PC-3 (cell line): ENCODE results near the gene MALL. TPM values are rescaled to one million over a fixed set of nuclear protein-coding genes. Genes with fewer than 3 reads are reported as not detected.
"Not testable (repeated sequence)": the region's sequence is repeated elsewhere in the genome, so short reads cannot be mapped to it uniquely, and the experiment has no call there.

Experiments used
- ATAC-seq: fragments of 200-7000 bp; cut with Tn5 transposase; 2 replicates; pipeline ENCODE4 v1.9.1; 2020; ENCODE audit warnings: mild to moderate bottlenecking, moderate library complexity
- BruUV-seq: library from RNA; stranded (reverse); fragments of 400-500 nt; replicated peaks from 2 replicates; lab custom pipeline; 2021; lab: Mats Ljungman, UMichigan
- CTCF ChIA-PET: fragments of 300-600 bp; sonication (Branson Sonifier 250); formaldehyde crosslinking; loops from one replicate; lab custom pipeline; 2022; ENCODE audit warnings: antibody characterized with exemption; lab: Charles Lee
- POLR2A ChIA-PET: fragments of 300-600 bp; sonication (Branson Sonifier 250); formaldehyde crosslinking; loops from one replicate; lab custom pipeline; 2022; ENCODE audit warnings: antibody characterized with exemption; ENCODE audit not compliant: unreplicated experiment; lab: Charles Lee
- DNase-seq: peaks from one replicate; pipeline ENCODE4 v3.0.0-alpha.2; 2015
- H2AFZ ChIP-seq: fragments of 300-600 bp; sonication (generic); 2 replicates; pipeline ENCODE4 v1.6.0; 2016; ENCODE audit warnings: antibody characterized with exemption, low read length
- H3F3A ChIP-seq: fragments of 300-600 bp; sonication (generic); one replicate; pipeline ENCODE4 v1.6.0; 2017; ENCODE audit warnings: antibody characterized with exemption, low read length, control low read depth, mild to moderate bottlenecking; ENCODE audit not compliant: unreplicated experiment
- H3K27ac ChIP-seq: fragments of 300-600 bp; sonication (generic); 2 replicates; pipeline ENCODE4 v1.5.1; 2016; ENCODE audit warnings: mild to moderate bottlenecking, low read length
- H3K27me3 ChIP-seq: fragments of 300-600 bp; sonication (generic); 2 replicates; pipeline ENCODE4 v1.6.1; 2016; ENCODE audit warnings: low read length, mixed read lengths
- H3K36me3 ChIP-seq: fragments of 300-600 bp; sonication (generic); 2 replicates; pipeline ENCODE4 v1.6.1; 2016; ENCODE audit warnings: low read depth, mixed run types, low read length, mixed read lengths
- H3K4me1 ChIP-seq: fragments of 300-600 bp; sonication (generic); 2 replicates; pipeline ENCODE4 v1.5.1; 2016; ENCODE audit warnings: low read length; ENCODE audit not compliant: insufficient read depth
- H3K4me2 ChIP-seq: fragments of 300-600 bp; sonication (generic); 2 replicates; pipeline ENCODE4 v1.6.0; 2016; ENCODE audit warnings: low read length
- H3K4me3 ChIP-seq: fragments of 300-600 bp; sonication (generic); 2 replicates; pipeline ENCODE4 v1.5.1; 2016; ENCODE audit warnings: mild to moderate bottlenecking, low read length, mixed read lengths
- H3K79me2 ChIP-seq: fragments of 300-600 bp; sonication (generic); 2 replicates; pipeline ENCODE4 v1.6.1; 2017; ENCODE audit warnings: low read length, mixed read lengths
- H3K9ac ChIP-seq: fragments of 300-600 bp; sonication (generic); 2 replicates; pipeline ENCODE4 v1.6.0; 2016; ENCODE audit warnings: mild to moderate bottlenecking, low read length
- H3K9me2 ChIP-seq: fragments of 300-600 bp; sonication (generic); replicated peaks from 2 replicates; pipeline ENCODE4 v1.6.1; 2016; ENCODE audit warnings: mixed run types, low read length, mixed read lengths
- H3K9me3 ChIP-seq: fragments of 300-600 bp; sonication (generic); 2 replicates; pipeline ENCODE4 v1.6.1; 2016; ENCODE audit warnings: low read length, mixed read lengths
- H4K20me1 ChIP-seq: fragments of 300-600 bp; sonication (generic); 2 replicates; pipeline ENCODE4 v1.6.1; 2016; ENCODE audit warnings: low read length, mixed read lengths
- intact Hi-C: fragments of 100-400 bp; cut with micrococcal nuclease; formaldehyde crosslinking; loops from 2 replicates; pipeline ENCODE4 v1.9.0; 2023
- total RNA-seq: library from RNA; depleted of rRNA; stranded (reverse); fragments of >200 nt; gene quantifications from 2 replicates; pipeline ENCODE4 v1.2.3, GENCODE V29; 2014

The MALL gene
- total RNA-seq, 1 experiment from 2014 or later = 123 TPM

GRCh38 chr2:110090164-110090563, 25.5 kb downstream of the MALL start:
- DNase-seq, H3K4me2 ChIP-seq, BruUV-seq, intact Hi-C loops, H3K27me3 ChIP-seq, H3K4me1 ChIP-seq, POLR2A ChIA-PET, H3K4me3 ChIP-seq, H4K20me1 ChIP-seq, H3K9ac ChIP-seq, H3F3A ChIP-seq, CTCF ChIA-PET, H3K27ac ChIP-seq, H3K9me2 ChIP-seq, H3K9me3 ChIP-seq, H2AFZ ChIP-seq, H3K36me3 ChIP-seq, H3K79me2 ChIP-seq: not testable (repeated sequence)
- peak; percentile 66; the same call in 1 of the 2 replicates for ATAC-seq

- BruUV-seq, H3K79me2 ChIP-seq, H3K9me3 ChIP-seq, CTCF ChIA-PET, H3K9ac ChIP-seq, H3K27ac ChIP-seq, H4K20me1 ChIP-seq, H2AFZ ChIP-seq, H3K4me1 ChIP-seq, DNase-seq, intact Hi-C loops, H3K4me2 ChIP-seq, POLR2A ChIA-PET, H3F3A ChIP-seq, H3K9me2 ChIP-seq, H3K36me3 ChIP-seq, H3K27me3 ChIP-seq, H3K4me3 ChIP-seq: not testable (repeated sequence)
- ATAC-seq = peak; percentile 60
These were observed 31.9 kb downstream of the MALL start for GRCh38 chr2:110083757-110084156.

GRCh38 chr2:110083162-110083561, 32.5 kb downstream of the MALL start:
- ATAC-seq, CTCF ChIA-PET, intact Hi-C loops, H3K27ac ChIP-seq, BruUV-seq, H3K9me2 ChIP-seq, H3K36me3 ChIP-seq, H3K4me1 ChIP-seq, H3F3A ChIP-seq, H3K9me3 ChIP-seq, H4K20me1 ChIP-seq, H2AFZ ChIP-seq, H3K9ac ChIP-seq, H3K27me3 ChIP-seq, H3K4me3 ChIP-seq, H3K79me2 ChIP-seq, H3K4me2 ChIP-seq, DNase-seq, POLR2A ChIA-PET: not testable (repeated sequence)

- H3K27ac ChIP-seq, H3K79me2 ChIP-seq, H3K4me1 ChIP-seq, H3K36me3 ChIP-seq, H3K27me3 ChIP-seq, H3K4me2 ChIP-seq, H4K20me1 ChIP-seq, H2AFZ ChIP-seq, H3F3A ChIP-seq, H3K9me3 ChIP-seq, H3K4me3 ChIP-seq, DNase-seq, intact Hi-C loops, ATAC-seq, CTCF ChIA-PET, H3K9me2 ChIP-seq, POLR2A ChIA-PET, BruUV-seq, H3K9ac ChIP-seq: not testable (repeated sequence)
These were observed 37.5 kb downstream of the MALL start for GRCh38 chr2:110078104-110078503.

GRCh38 chr2:110075896-110076295, 39.7 kb downstream of the MALL start:
- H3K36me3 ChIP-seq, H3K4me2 ChIP-seq, CTCF ChIA-PET, H3F3A ChIP-seq, H3K4me1 ChIP-seq, intact Hi-C loops, H3K9ac ChIP-seq, H3K4me3 ChIP-seq, H4K20me1 ChIP-seq, ATAC-seq, H2AFZ ChIP-seq, H3K9me3 ChIP-seq, H3K27me3 ChIP-seq, H3K27ac ChIP-seq, H3K79me2 ChIP-seq, POLR2A ChIA-PET, DNase-seq, BruUV-seq, H3K9me2 ChIP-seq: not testable (repeated sequence)

GRCh38 chr2:110069869-110070268, 45.8 kb downstream of the MALL start:
- ATAC-seq, H4K20me1 ChIP-seq, H3K9me3 ChIP-seq, H3K9ac ChIP-seq, H3K27ac ChIP-seq, H3K4me2 ChIP-seq, H3K79me2 ChIP-seq, H3F3A ChIP-seq, intact Hi-C loops, DNase-seq, BruUV-seq, H2AFZ ChIP-seq, CTCF ChIA-PET, H3K9me2 ChIP-seq, H3K36me3 ChIP-seq, H3K4me1 ChIP-seq, H3K27me3 ChIP-seq, POLR2A ChIA-PET, H3K4me3 ChIP-seq: not testable (repeated sequence)

- POLR2A ChIA-PET, H3K4me3 ChIP-seq, DNase-seq, H2AFZ ChIP-seq, intact Hi-C loops, BruUV-seq, H3K9ac ChIP-seq, H3K9me3 ChIP-seq, H3K27me3 ChIP-seq, ATAC-seq, H3K9me2 ChIP-seq, H3K36me3 ChIP-seq, CTCF ChIA-PET, H3K27ac ChIP-seq, H3K4me2 ChIP-seq, H4K20me1 ChIP-seq, H3F3A ChIP-seq, H3K4me1 ChIP-seq, H3K79me2 ChIP-seq: not testable (repeated sequence)
These were observed 47.5 kb downstream of the MALL start for GRCh38 chr2:110068153-110068552.
